Measurements from ENCODE around the gene GJC2.
"Not testable (repeated sequence)": the region's sequence is repeated elsewhere in the genome, so short reads cannot be mapped to it uniquely, and the experiment has no call there.

The GJC2 gene

GRCh38 chr1:228178737-228179684, 29.3 kb downstream of the GJC2 start:
- Histone ChIP-seq H3K27me3 (ENCODE audit: control insufficient read depth in 1 of 2, insufficient read depth in 2 of 2, low read length in 2 of 2) (no peaks in the 10 kb centered on the region), H3K36me3 (ENCODE audit: control insufficient read depth in 1 of 2, insufficient read depth in 2 of 2, low read length in 2 of 2) (peaks cover 3 to 17% of the 10 kb centered on the region in 2 donors), H3K9ac (ENCODE audit: low read depth in 1 of 2, low read length in 2 of 2) (no peak overlapping the region), H3K4me3 (ENCODE audit: low read depth in 1 of 2, low read length in 2 of 2) (no peak overlapping the region), H3K4me1 (ENCODE audit: control insufficient read depth in 1 of 2, insufficient read depth in 2 of 2, low read length in 2 of 2) (peaks cover 0 to 4% of the 10 kb centered on the region in 2 donors), H3K27ac (ENCODE audit: low read depth, low read length) (no peak overlapping the region), H3K9me3 (ENCODE audit: control insufficient read depth in 1 of 2, low read length in 2 of 2) (no peaks in the 10 kb centered on the region)

GRCh38 chr1:228180271-228180958, 30.7 kb downstream of the GJC2 start:
- Histone ChIP-seq H3K9ac (ENCODE audit: low read depth in 1 of 2, low read length in 2 of 2) (no peak overlapping the region), H3K36me3 (ENCODE audit: control insufficient read depth in 1 of 2, insufficient read depth in 2 of 2, low read length in 2 of 2) (peaks cover 3 to 9% of the 10 kb centered on the region in 2 donors), H3K27ac (ENCODE audit: low read depth, low read length) (no peak overlapping the region), H3K4me1 (ENCODE audit: control insufficient read depth in 1 of 2, insufficient read depth in 2 of 2, low read length in 2 of 2) (peaks cover 0 to 4% of the 10 kb centered on the region in 2 donors), H3K27me3 (ENCODE audit: control insufficient read depth in 1 of 2, insufficient read depth in 2 of 2, low read length in 2 of 2) (no peaks in the 10 kb centered on the region), H3K9me3 (ENCODE audit: control insufficient read depth in 1 of 2, low read length in 2 of 2) (no peaks in the 10 kb centered on the region), H3K4me3 (ENCODE audit: low read depth in 1 of 2, low read length in 2 of 2) (no peak overlapping the region)

GRCh38 chr1:228180959-228181644, 31.4 kb downstream of the GJC2 start:
- Histone ChIP-seq H3K27ac (ENCODE audit: low read depth, low read length) (no peak overlapping the region), H3K27me3 (ENCODE audit: control insufficient read depth in 1 of 2, insufficient read depth in 2 of 2, low read length in 2 of 2) (no peaks in the 10 kb centered on the region), H3K4me3 (ENCODE audit: low read depth in 1 of 2, low read length in 2 of 2) (no peak overlapping the region), H3K36me3 (ENCODE audit: control insufficient read depth in 1 of 2, insufficient read depth in 2 of 2, low read length in 2 of 2) (peaks cover 0 to 3% of the 10 kb centered on the region in 2 donors), H3K4me1 (ENCODE audit: control insufficient read depth in 1 of 2, insufficient read depth in 2 of 2, low read length in 2 of 2) (peaks cover 0 to 4% of the 10 kb centered on the region in 2 donors), H3K9me3 (ENCODE audit: control insufficient read depth in 1 of 2, low read length in 2 of 2) (no peaks in the 10 kb centered on the region), H3K9ac (ENCODE audit: low read depth in 1 of 2, low read length in 2 of 2) (no peak overlapping the region)

- Histone ChIP-seq H3K9me3 (ENCODE audit: control insufficient read depth in 1 of 2, low read length in 2 of 2) (no peaks in the 10 kb centered on the region), H3K27ac (ENCODE audit: low read depth, low read length) (no peak overlapping the region), H3K36me3 (ENCODE audit: control insufficient read depth in 1 of 2, insufficient read depth in 2 of 2, low read length in 2 of 2) (peaks cover 0 to 3% of the 10 kb centered on the region in 2 donors), H3K4me3 (ENCODE audit: low read depth in 1 of 2, low read length in 2 of 2) (no peak overlapping the region), H3K27me3 (ENCODE audit: control insufficient read depth in 1 of 2, insufficient read depth in 2 of 2, low read length in 2 of 2) (no peaks in the 10 kb centered on the region), H3K9ac (ENCODE audit: low read depth in 1 of 2, low read length in 2 of 2) (no peak overlapping the region), H3K4me1 (ENCODE audit: control insufficient read depth in 1 of 2, insufficient read depth in 2 of 2, low read length in 2 of 2) (peaks cover 0 to 4% of the 10 kb centered on the region in 2 donors)
Measured at GRCh38 chr1:228181645-228182034, 31.9 kb downstream of the GJC2 start.

- Histone ChIP-seq H3K27me3 (ENCODE audit: control insufficient read depth in 1 of 2, insufficient read depth in 2 of 2, low read length in 2 of 2) (no peaks in the 10 kb centered on the region), H3K9ac (ENCODE audit: low read depth in 1 of 2, low read length in 2 of 2) (no peak overlapping the region), H3K4me3 (ENCODE audit: low read depth in 1 of 2, low read length in 2 of 2) (no peak overlapping the region), H3K4me1 (ENCODE audit: control insufficient read depth in 1 of 2, insufficient read depth in 2 of 2, low read length in 2 of 2) (peaks cover 0 to 4% of the 10 kb centered on the region in 2 donors), H3K9me3 (ENCODE audit: control insufficient read depth in 1 of 2, low read length in 2 of 2) (no peaks in the 10 kb centered on the region), H3K27ac (ENCODE audit: low read depth, low read length) (no peak overlapping the region), H3K36me3 (ENCODE audit: control insufficient read depth in 1 of 2, insufficient read depth in 2 of 2, low read length in 2 of 2) (no peaks in the 10 kb centered on the region)
Measured at GRCh38 chr1:228182296-228183030, 32.7 kb downstream of the GJC2 start.

GRCh38 chr1:228184152-228184551, 34.4 kb downstream of the GJC2 start:
- Histone ChIP-seq H3K36me3 (ENCODE audit: control insufficient read depth in 1 of 2, insufficient read depth in 2 of 2, low read length in 2 of 2) (no peaks in the 10 kb centered on the region), H3K4me1 (ENCODE audit: control insufficient read depth in 1 of 2, insufficient read depth in 2 of 2, low read length in 2 of 2) (no peaks in the 10 kb centered on the region), H3K27ac (ENCODE audit: low read depth, low read length) (no peak overlapping the region), H3K9ac (ENCODE audit: low read depth in 1 of 2, low read length in 2 of 2) (no peak overlapping the region), H3K27me3 (ENCODE audit: control insufficient read depth in 1 of 2, insufficient read depth in 2 of 2, low read length in 2 of 2) (no peaks in the 10 kb centered on the region), H3K4me3 (ENCODE audit: low read depth in 1 of 2, low read length in 2 of 2) (no peak overlapping the region), H3K9me3 (ENCODE audit: control insufficient read depth in 1 of 2, low read length in 2 of 2) (no peaks in the 10 kb centered on the region)

- H3K27ac ChIP-seq (ENCODE audit: low read depth, low read length), result no peak overlapping the region
- H3K4me1 ChIP-seq (ENCODE audit: control insufficient read depth in 1 of 2, insufficient read depth in 2 of 2, low read length in 2 of 2), result no peaks in the 10 kb centered on the region
- H3K27me3 ChIP-seq (ENCODE audit: control insufficient read depth in 1 of 2, insufficient read depth in 2 of 2, low read length in 2 of 2), result no peaks in the 10 kb centered on the region
- no peak overlapping the region for H3K4me3 ChIP-seq (ENCODE audit: low read depth in 1 of 2, low read length in 2 of 2)
- no peaks in the 10 kb centered on the region for H3K36me3 ChIP-seq (ENCODE audit: control insufficient read depth in 1 of 2, insufficient read depth in 2 of 2, low read length in 2 of 2)
- H3K9ac ChIP-seq (ENCODE audit: low read depth in 1 of 2, low read length in 2 of 2), result no peak overlapping the region
- H3K9me3 ChIP-seq (ENCODE audit: control insufficient read depth in 1 of 2, low read length in 2 of 2), result no peaks in the 10 kb centered on the region
Measured at GRCh38 chr1:228185641-228185965, 35.9 kb downstream of the GJC2 start.

- not testable (repeated sequence) for H3K36me3 ChIP-seq (ENCODE audit: control insufficient read depth in 1 of 2, insufficient read depth in 2 of 2, low read length in 2 of 2); H3K4me3 ChIP-seq (ENCODE audit: low read depth in 1 of 2, low read length in 2 of 2); H3K9me3 ChIP-seq (ENCODE audit: control insufficient read depth in 1 of 2, low read length in 2 of 2); H3K27me3 ChIP-seq (ENCODE audit: control insufficient read depth in 1 of 2, insufficient read depth in 2 of 2, low read length in 2 of 2); H3K4me1 ChIP-seq (ENCODE audit: control insufficient read depth in 1 of 2, insufficient read depth in 2 of 2, low read length in 2 of 2); H3K27ac ChIP-seq (ENCODE audit: low read depth, low read length); H3K9ac ChIP-seq (ENCODE audit: low read depth in 1 of 2, low read length in 2 of 2)
Measured at GRCh38 chr1:228188249-228188648, 38.5 kb downstream of the GJC2 start.

GRCh38 chr1:228190182-228190581, 40.5 kb downstream of the GJC2 start:
- Histone ChIP-seq H3K9ac (ENCODE audit: low read depth in 1 of 2, low read length in 2 of 2) (no peak overlapping the region), H3K4me3 (ENCODE audit: low read depth in 1 of 2, low read length in 2 of 2) (no peak overlapping the region), H3K27me3 (ENCODE audit: control insufficient read depth in 1 of 2, insufficient read depth in 2 of 2, low read length in 2 of 2) (no peaks in the 10 kb centered on the region), H3K9me3 (ENCODE audit: control insufficient read depth in 1 of 2, low read length in 2 of 2) (no peaks in the 10 kb centered on the region), H3K27ac (ENCODE audit: low read depth, low read length) (no peak overlapping the region), H3K4me1 (ENCODE audit: control insufficient read depth in 1 of 2, insufficient read depth in 2 of 2, low read length in 2 of 2) (no peaks in the 10 kb centered on the region), H3K36me3 (ENCODE audit: control insufficient read depth in 1 of 2, insufficient read depth in 2 of 2, low read length in 2 of 2) (no peaks in the 10 kb centered on the region)
